Measurements from ENCODE around the gene INF2. TPM values are rescaled to one million over a fixed set of nuclear protein-coding genes. Genes with fewer than 3 reads are reported as not detected.

Gene INF2
- total and polyA plus RNA-seq, 2 donors (not counting 3 experiments of a cell fraction or from before 2014, with no cell fraction given): 55.3 to 124 TPM

- CTCF ChIA-PET: interaction anchor here (1.2 to 2.4 kb wide), 6 partner anchors 13 to 72 kb away, joined by 4 to 17 read pairs (median 10); partner anchors contain the start of gene ADSS1
- peak overlapping the region; percentile 73 for H3K9ac ChIP-seq (replicated peaks; ENCODE audit: extremely low read depth, insufficient read depth, low read length)
- H3K9me1 ChIP-seq (replicated peaks; ENCODE audit: control insufficient read depth, extremely low read depth, insufficient read depth, low read length): no peaks in the 10 kb centered on the region
- no peaks in the 10 kb centered on the region for H3K9me3 ChIP-seq (replicated peaks; ENCODE audit: control insufficient read depth, insufficient read depth, low read length)
- no peak for FAIRE-seq
- H3K27me3 ChIP-seq (ENCODE audit: control insufficient read depth in 2 of 2, insufficient read depth in 2 of 2, low read length in 2 of 2): no peaks in the 10 kb centered on the region
- dilution Hi-C loops (cut with MboI; ENCODE audit: extremely low pct_ligation_motif_present, low sequenced_read_pairs) (no loop called here), intact Hi-C loops (cut with micrococcal nuclease) (loop anchor here (2.0 to 5.0 kb wide), 4 partner anchors 29 to 74 kb away; partner anchors contain the start of genes ADSS1, INF2 and ZBTB42)
- H2AFZ ChIP-seq (ENCODE audit: low read depth, low read length): no peak overlapping the region
- peaks cover 8% of the 10 kb centered on the region for H3K4me1 ChIP-seq (ENCODE audit: control insufficient read depth, extremely low read depth, insufficient read depth, low read length)
- POLR2A ChIA-PET: interaction anchor here (1.1 kb wide), 1 partner anchor 15 kb away, joined by 3 read pairs; no protein-coding TSS in a partner anchor
- TF ChIP-seq GATA2 (IDR thresholded peaks at IDR 0.05; ENCODE audit: insufficient read depth, insufficient read length, low read depth, low read length) (no peak), POLR2AphosphoS5 (IDR thresholded peaks at IDR 0.05; ENCODE audit: insufficient read depth, low read depth, low read length) (no peak)
- peak overlapping the region; percentile 22 to 96 (median 56) for H3K4me3 ChIP-seq (replicated peaks in 1 of 3; ENCODE audit: insufficient read depth in 1 of 3, low read depth in 1 of 3, low read length in 3 of 3)
- peaks cover 0 to 22% of the 10 kb centered on the region in 2 experiments for H3K36me3 ChIP-seq (ENCODE audit: control insufficient read depth in 2 of 2, extremely low read depth in 1 of 2, insufficient read depth in 2 of 2, low read length in 2 of 2)
- peak overlapping the region; percentile 39 for H3K27ac ChIP-seq (ENCODE audit: insufficient read depth, low read depth, low read length)
- no peaks in the 10 kb centered on the region for H4K20me1 ChIP-seq (replicated peaks; ENCODE audit: control insufficient read depth, extremely low read depth, insufficient read depth, low read length)
- peak; percentile 17 for DNase-seq (ENCODE audit: low read depth, low spot score)
- H3K79me2 ChIP-seq (ENCODE audit: control insufficient read depth, insufficient read depth, low read length): peaks cover 22% of the 10 kb centered on the region
- BruUV-seq (replicated peaks): TSS peak; percentile 59
- H3K4me2 ChIP-seq (ENCODE audit: insufficient read depth, low read length): peak overlapping the region; percentile 41
Measured at GRCh38 chr14:104753528-104754212, 64.3 kb downstream of the INF2 start.

DNA sequence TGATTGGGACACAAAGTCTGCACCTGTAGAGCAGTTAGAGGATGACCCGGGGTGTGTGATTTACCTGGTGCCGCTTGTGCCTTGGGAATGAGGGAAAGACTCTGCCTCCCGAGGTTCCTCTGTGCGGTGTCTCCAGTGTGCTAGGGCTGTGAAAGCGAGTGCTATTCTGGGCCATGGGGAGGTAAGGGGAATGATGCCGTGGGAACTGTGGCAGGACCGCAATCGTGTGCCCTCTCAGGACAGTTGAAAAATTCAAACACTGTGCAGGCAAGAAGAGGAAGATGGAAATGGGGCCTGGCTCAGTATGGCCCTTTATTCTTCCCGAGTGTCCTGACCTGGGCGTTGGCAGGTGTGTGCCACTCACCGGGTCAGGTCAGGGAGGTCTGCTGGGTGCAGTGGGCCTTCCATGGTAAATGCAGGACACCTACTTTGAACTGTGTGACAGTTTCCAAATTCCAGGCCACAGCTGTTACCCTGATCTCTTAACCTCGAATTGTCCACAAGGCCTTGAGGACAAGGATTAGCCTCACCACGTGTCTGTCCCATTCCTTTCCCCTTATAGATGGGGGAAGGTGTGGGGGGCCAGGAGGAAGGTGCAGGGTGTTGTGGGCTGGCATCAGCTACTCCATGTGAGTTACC, 64.9 kb downstream of the INF2 start:
- FAIRE-seq: no peak
- H3K27me3 ChIP-seq (ENCODE audit: control insufficient read depth in 2 of 2, insufficient read depth in 2 of 2, low read length in 2 of 2): no peaks in the 10 kb centered on the region
- peak overlapping the region in 2 of 3 experiments; percentile 56 to 96 for H3K4me3 ChIP-seq (replicated peaks in 1 of 3; ENCODE audit: insufficient read depth in 1 of 3, low read depth in 1 of 3, low read length in 3 of 3)
- H3K9me1 ChIP-seq (replicated peaks; ENCODE audit: control insufficient read depth, extremely low read depth, insufficient read depth, low read length): no peaks in the 10 kb centered on the region
- H3K79me2 ChIP-seq (ENCODE audit: control insufficient read depth, insufficient read depth, low read length): peaks cover 24% of the 10 kb centered on the region
- POLR2A ChIA-PET: no interaction called here
- no peak for TF ChIP-seq JUN (IDR thresholded peaks at IDR 0.05; ENCODE audit: borderline replicate concordance, insufficient read depth, insufficient read length, low read depth)
- no peak for TF ChIP-seq EZH2 (IDR thresholded peaks at IDR 0.05; ENCODE audit: borderline replicate concordance, low read depth, low read length, severe bottlenecking)
- no peak for TF ChIP-seq POLR2A (IDR thresholded peaks at IDR 0.05; ENCODE audit: low read depth, low read length)
- no peak for TF ChIP-seq MYC (IDR thresholded peaks at IDR 0.05; ENCODE audit: low read depth, low read length)
- TF ChIP-seq, protein P1, sequence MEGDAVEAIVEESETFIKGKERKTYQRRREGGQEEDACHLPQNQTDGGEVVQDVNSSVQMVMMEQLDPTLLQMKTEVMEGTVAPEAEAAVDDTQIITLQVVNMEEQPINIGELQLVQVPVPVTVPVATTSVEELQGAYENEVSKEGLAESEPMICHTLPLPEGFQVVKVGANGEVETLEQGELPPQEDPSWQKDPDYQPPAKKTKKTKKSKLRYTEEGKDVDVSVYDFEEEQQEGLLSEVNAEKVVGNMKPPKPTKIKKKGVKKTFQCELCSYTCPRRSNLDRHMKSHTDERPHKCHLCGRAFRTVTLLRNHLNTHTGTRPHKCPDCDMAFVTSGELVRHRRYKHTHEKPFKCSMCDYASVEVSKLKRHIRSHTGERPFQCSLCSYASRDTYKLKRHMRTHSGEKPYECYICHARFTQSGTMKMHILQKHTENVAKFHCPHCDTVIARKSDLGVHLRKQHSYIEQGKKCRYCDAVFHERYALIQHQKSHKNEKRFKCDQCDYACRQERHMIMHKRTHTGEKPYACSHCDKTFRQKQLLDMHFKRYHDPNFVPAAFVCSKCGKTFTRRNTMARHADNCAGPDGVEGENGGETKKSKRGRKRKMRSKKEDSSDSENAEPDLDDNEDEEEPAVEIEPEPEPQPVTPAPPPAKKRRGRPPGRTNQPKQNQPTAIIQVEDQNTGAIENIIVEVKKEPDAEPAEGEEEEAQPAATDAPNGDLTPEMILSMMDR (IDR thresholded peaks at IDR 0.05; ENCODE audit: extremely low read depth in 1 of 2, insufficient read depth in 1 of 2, low read depth in 1 of 2, low read length in 2 of 2): no peak
- no peak for TF ChIP-seq FOS (IDR thresholded peaks at IDR 0.05; ENCODE audit: borderline replicate concordance, insufficient read depth, low read length)
- TF ChIP-seq GATA2 (IDR thresholded peaks at IDR 0.05; ENCODE audit: insufficient read depth, insufficient read length, low read depth, low read length): no peak
- no peak for TF ChIP-seq MAX (IDR thresholded peaks at IDR 0.05; ENCODE audit: insufficient read depth, insufficient read length)
- no peak for TF ChIP-seq POLR2AphosphoS5 (IDR thresholded peaks at IDR 0.05; ENCODE audit: insufficient read depth, low read depth, low read length)
- peak overlapping the region; percentile 73 for H3K9ac ChIP-seq (replicated peaks; ENCODE audit: extremely low read depth, insufficient read depth, low read length)
- no peaks in the 10 kb centered on the region for H3K9me3 ChIP-seq (replicated peaks; ENCODE audit: control insufficient read depth, insufficient read depth, low read length)
- BruUV-seq (replicated peaks): no TSS peak
- no peak overlapping the region for H3K27ac ChIP-seq (ENCODE audit: insufficient read depth, low read depth, low read length)
- peaks cover 0 to 28% of the 10 kb centered on the region in 2 experiments for H3K36me3 ChIP-seq (ENCODE audit: control insufficient read depth in 2 of 2, extremely low read depth in 1 of 2, insufficient read depth in 2 of 2, low read length in 2 of 2)
- peaks cover 8% of the 10 kb centered on the region for H3K4me1 ChIP-seq (ENCODE audit: control insufficient read depth, extremely low read depth, insufficient read depth, low read length)
- no peaks in the 10 kb centered on the region for H4K20me1 ChIP-seq (replicated peaks; ENCODE audit: control insufficient read depth, extremely low read depth, insufficient read depth, low read length)
- intact Hi-C loops (cut with micrococcal nuclease): loop anchor here (5.0 kb wide), 1 partner anchor 73 kb away; no protein-coding TSS in a partner anchor
- peak overlapping the region; percentile 41 for H3K4me2 ChIP-seq (ENCODE audit: insufficient read depth, low read length)
- dilution Hi-C loops (cut with MboI; ENCODE audit: extremely low pct_ligation_motif_present, low sequenced_read_pairs): no loop called here
- CTCF ChIA-PET: interaction anchor here (0.7 to 2.4 kb wide), 4 partner anchors 14 to 72 kb away, joined by 3 to 14 read pairs (median 8); no protein-coding TSS in a partner anchor
- H2AFZ ChIP-seq (ENCODE audit: low read depth, low read length): no peak overlapping the region
- DNase-seq (ENCODE audit: low read depth, low spot score): no peak

Measured in endothelial cell of umbilical vein (primary cell).